Pulmonary artery endothelial cell (primary cell): ENCODE data around the gene FBF1. TPM values are rescaled to one million over a fixed set of nuclear protein-coding genes. Genes with fewer than 3 reads are reported as not detected.

Experiments
- DNase-seq: peaks from one replicate; pipeline ENCODE4 v3.0.0-alpha.2; 2011; ENCODE audit warnings: low read depth, low spot score
- total RNA-seq: library from RNA; depleted of rRNA; stranded (reverse); fragments of >200 nt; gene quantifications from 2 replicates; pipeline ENCODE4 v1.2.3, GENCODE V29; 2014

The FBF1 gene
- total RNA-seq, 1 donor from 2014 or later = 6.9 TPM

GRCh38 chr17:75959051-75959838, 18.4 kb upstream of the FBF1 start:
- no peak for DNase-seq

GRCh38 chr17:75950855-75951554, 10.2 kb upstream of the FBF1 start:
- no peak for DNase-seq

- DNase-seq = no peak
Measured at GRCh38 chr17:75950421-75950820, 9.6 kb upstream of the FBF1 start.

- no peak for DNase-seq
Measured at GRCh38 chr17:75945211-75945610, 4.4 kb upstream of the FBF1 start.

- no peak for DNase-seq
Measured at GRCh38 chr17:75943491-75943890, 2.6 kb upstream of the FBF1 start.

GRCh38 chr17:75942473-75942872, 1.6 kb upstream of the FBF1 start:
- no peak for DNase-seq

- DNase-seq = no peak
Measured at GRCh38 chr17:75941442-75941819, 589 bp upstream of the FBF1 start.

GRCh38 chr17:75937652-75938051, 3.2 kb downstream of the FBF1 start:
- no peak for DNase-seq

- no peak for DNase-seq
Measured at GRCh38 chr17:75933808-75934207, 7.0 kb downstream of the FBF1 start.

GRCh38 chr17:75932852-75933251, 8.0 kb downstream of the FBF1 start:
- DNase-seq = no peak

- DNase-seq = no peak
Measured at GRCh38 chr17:75931062-75931461, 9.8 kb downstream of the FBF1 start.

- DNase-seq = no peak
Measured at GRCh38 chr17:75927286-75927922, 13.4 kb downstream of the FBF1 start.

GRCh38 chr17:75926456-75926855, 14.4 kb downstream of the FBF1 start:
- no peak for DNase-seq

- no peak for DNase-seq
Measured at GRCh38 chr17:75925912-75926311, 14.9 kb downstream of the FBF1 start.

GRCh38 chr17:75925103-75925502, 15.7 kb downstream of the FBF1 start:
- DNase-seq = no peak

GRCh38 chr17:75922963-75923874, 17.6 kb downstream of the FBF1 start:
- DNase-seq = no peak

GRCh38 chr17:75922173-75922961, 18.5 kb downstream of the FBF1 start:
- no peak for DNase-seq

GRCh38 chr17:75921596-75921995, 19.2 kb downstream of the FBF1 start:
- DNase-seq = no peak

GRCh38 chr17:75920045-75920560, 20.7 kb downstream of the FBF1 start:
- no peak for DNase-seq

GRCh38 chr17:75919611-75920010, 21.2 kb downstream of the FBF1 start:
- no peak for DNase-seq
